Esophagus squamous epithelium (tissue), 5 donors: ENCODE results near the gene LUC7L. TPM values are rescaled to one million over a fixed set of nuclear protein-coding genes. Genes with fewer than 3 reads are reported as not detected.
"Not testable (repeated sequence)": the region's sequence is repeated elsewhere in the genome, so short reads cannot be mapped to it uniquely, and the experiment has no call there.

Source experiments
- DNase-seq: peaks from one replicate; lab custom pipeline; 2025; lab: John Stamatoyannopoulos, UW
- H3K27ac ChIP-seq, 4 donors: fragments of 200-600 bp; sonication (generic); one replicate each; pipeline ENCODE4 v1.5.1; 2016 to 2019; ENCODE audit warnings: mild to moderate bottlenecking in 1 of 4
- H3K27me3 ChIP-seq, 4 donors: fragments of 200-600 bp; sonication (generic); 1 replicate in 3 of 4; 2 replicates in 1 of 4; pipeline versions ENCODE4 v1.5.1 to v1.6.0; 2017 to 2021; ENCODE audit warnings: antibody characterized with exemption in 1 of 4
- H3K36me3 ChIP-seq, 3 donors: fragments of 200-600 bp; sonication (generic); one replicate each; pipeline ENCODE4 v1.5.1; 2016 to 2019
- H3K4me1 ChIP-seq, 3 donors: fragments of 200-600 bp; sonication (generic); one replicate each; pipeline ENCODE4 v1.5.1; 2017 to 2019
- H3K4me3 ChIP-seq, 4 donors: fragments of 200-600 bp; sonication (generic); 1 replicate in 3 of 4; 2 replicates in 1 of 4; pipeline ENCODE4 v1.5.1; 2016 to 2019; ENCODE audit warnings: mild to moderate bottlenecking in 2 of 4, moderate library complexity in 1 of 4
- H3K9me3 ChIP-seq, 3 donors: fragments of 200-600 bp; sonication (generic); one replicate each; pipeline ENCODE4 v1.5.1; 2016 to 2019
- POLR2A ChIP-seq, 4 donors: fragments of 450-650 bp; IDR thresholded peaks; one replicate each; pipeline ENCODE4 v1.6.1; 2017; ENCODE audit warnings: antibody characterized with exemption in 4 of 4, mild to moderate bottlenecking in 4 of 4, moderate library complexity in 3 of 4
- WGBS, 2 donors: methylation state at CpG; one replicate each; pipeline ENCODE4 v1.1.5; 2018; 5-methylcytosine and 5-hydroxymethylcytosine counted together
- intact Hi-C: fragments of 100-400 bp; cut with DNase I; formaldehyde crosslinking; loops from one replicate; pipeline ENCODE4 v1.15.0; 2022
- total RNA-seq, 4 donors: library from RNA; depleted of rRNA; stranded (reverse); fragments of >200 nt; gene quantifications; one replicate each; pipeline ENCODE4 v1.1.0, GENCODE V29; 2016
- TF ChIP-seq, protein P1 (sequence below), 6 experiments: fragments of 450-650 bp in 4 of 6; fragments of 200-600 bp in 2 of 6; sonication (generic) in 2 of 6; IDR thresholded peaks; one replicate each; pipeline ENCODE4 v1.5.1; 2016 to 2019; ENCODE audit warnings: antibody characterized with exemption in 6 of 6, mild to moderate bottlenecking in 4 of 6, moderate library complexity in 4 of 6
- donor health status: DM: yes; HTN: yes; CAD: no.

The LUC7L gene
- total RNA-seq, 4 donors from 2014 or later: 33.5 to 74.2 (median 46.5) TPM

DNA sequence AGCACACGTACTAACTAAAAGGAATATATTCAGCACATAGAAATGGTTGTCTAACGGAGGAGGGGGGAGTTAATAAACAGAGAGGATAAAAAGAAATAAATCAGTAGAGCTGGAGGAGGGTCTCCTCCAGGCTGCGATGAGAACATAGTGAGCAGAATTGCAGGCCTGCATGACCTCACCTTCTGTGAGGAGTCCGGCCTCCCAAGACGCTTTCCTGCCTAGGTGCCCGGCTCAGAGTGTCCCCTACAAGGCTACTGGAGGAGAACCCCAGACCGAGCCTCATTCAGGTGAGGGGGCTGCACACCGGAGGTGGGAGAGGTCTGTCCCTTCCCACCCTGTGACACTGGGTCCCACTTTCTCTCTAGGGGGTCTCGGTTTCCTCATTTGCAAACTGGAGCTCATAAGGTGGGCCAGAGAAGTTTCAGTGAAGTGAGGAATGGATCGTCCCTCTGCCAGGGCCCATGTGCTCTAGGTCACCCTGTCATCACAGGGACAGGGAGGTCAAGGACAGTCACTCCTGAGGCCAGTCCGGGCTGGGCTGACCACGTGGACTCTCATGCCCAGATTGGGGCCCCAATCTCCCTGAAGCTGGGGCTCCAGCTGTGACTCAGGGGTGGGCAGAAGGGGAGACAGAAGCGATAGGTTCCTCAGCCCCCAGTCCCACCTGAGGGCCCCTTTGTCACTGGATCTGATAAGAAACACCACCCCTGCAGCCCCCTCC, 66.8 kb downstream of the LUC7L start:
- H3K27ac ChIP-seq: no peak overlapping the region
- WGBS, 2 donors: 81 to 90% methylated on average over 6 to 9 of the region's 13 CpGs
- no peak for DNase-seq
- no peaks in the 10 kb centered on the region for H3K36me3 ChIP-seq
- intact Hi-C loops: no loop called here
- peaks cover 15 to 21% (median 17%) of the 10 kb centered on the region in 3 donors for H3K4me1 ChIP-seq
- no peaks in the 10 kb centered on the region for H3K9me3 ChIP-seq
- peaks cover 7 to 82% (median 22%) of the 10 kb centered on the region in 4 donors for H3K27me3 ChIP-seq
- TF ChIP-seq POLR2A (IDR thresholded peaks at IDR 0.05): no peak
- TF ChIP-seq, protein P1, sequence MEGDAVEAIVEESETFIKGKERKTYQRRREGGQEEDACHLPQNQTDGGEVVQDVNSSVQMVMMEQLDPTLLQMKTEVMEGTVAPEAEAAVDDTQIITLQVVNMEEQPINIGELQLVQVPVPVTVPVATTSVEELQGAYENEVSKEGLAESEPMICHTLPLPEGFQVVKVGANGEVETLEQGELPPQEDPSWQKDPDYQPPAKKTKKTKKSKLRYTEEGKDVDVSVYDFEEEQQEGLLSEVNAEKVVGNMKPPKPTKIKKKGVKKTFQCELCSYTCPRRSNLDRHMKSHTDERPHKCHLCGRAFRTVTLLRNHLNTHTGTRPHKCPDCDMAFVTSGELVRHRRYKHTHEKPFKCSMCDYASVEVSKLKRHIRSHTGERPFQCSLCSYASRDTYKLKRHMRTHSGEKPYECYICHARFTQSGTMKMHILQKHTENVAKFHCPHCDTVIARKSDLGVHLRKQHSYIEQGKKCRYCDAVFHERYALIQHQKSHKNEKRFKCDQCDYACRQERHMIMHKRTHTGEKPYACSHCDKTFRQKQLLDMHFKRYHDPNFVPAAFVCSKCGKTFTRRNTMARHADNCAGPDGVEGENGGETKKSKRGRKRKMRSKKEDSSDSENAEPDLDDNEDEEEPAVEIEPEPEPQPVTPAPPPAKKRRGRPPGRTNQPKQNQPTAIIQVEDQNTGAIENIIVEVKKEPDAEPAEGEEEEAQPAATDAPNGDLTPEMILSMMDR (IDR thresholded peaks at IDR 0.05): no peak
- no peak overlapping the region for H3K4me3 ChIP-seq

DNA sequence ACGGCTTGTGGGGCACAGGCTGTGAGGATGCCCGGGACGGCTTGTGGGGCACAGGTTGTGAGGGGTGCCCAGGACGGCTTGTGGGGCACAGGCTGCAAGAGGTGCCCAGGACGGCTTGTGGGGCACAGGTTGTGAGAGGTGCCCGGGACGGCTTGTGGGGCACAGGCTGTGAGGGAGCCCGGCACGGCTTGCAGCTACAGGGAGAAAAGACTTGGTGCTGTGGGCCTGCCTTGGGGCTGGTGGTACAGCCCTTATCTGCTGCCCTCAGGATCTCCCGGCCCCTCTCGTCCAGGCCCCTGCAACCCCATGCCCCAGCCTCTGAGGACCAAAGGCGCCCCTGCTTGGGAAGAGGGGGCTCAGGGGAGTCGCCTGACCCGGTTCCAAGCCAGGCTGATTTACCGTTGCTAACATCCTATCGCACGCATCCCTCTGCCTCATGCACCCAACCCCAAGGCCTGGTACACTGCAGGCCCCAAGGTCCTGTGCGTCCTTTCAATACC, 68.5 kb downstream of the LUC7L start:
- WGBS, 2 donors: 46 to 61% methylated on average over 12 of the region's 18 CpGs
- peaks cover 5 to 9% (median 8%) of the 10 kb centered on the region in 3 donors for H3K4me1 ChIP-seq
- no peak for DNase-seq
- H3K27me3 ChIP-seq: peaks cover 6 to 82% (median 8%) of the 10 kb centered on the region in 4 donors
- TF ChIP-seq, protein P1 (IDR thresholded peaks at IDR 0.05): no peak
- TF ChIP-seq POLR2A (IDR thresholded peaks at IDR 0.05): no peak
- no peaks in the 10 kb centered on the region for H3K9me3 ChIP-seq
- H3K36me3 ChIP-seq: no peaks in the 10 kb centered on the region
- intact Hi-C loops: no loop called here
- H3K27ac ChIP-seq: no peak overlapping the region
- no peak overlapping the region for H3K4me3 ChIP-seq

DNA sequence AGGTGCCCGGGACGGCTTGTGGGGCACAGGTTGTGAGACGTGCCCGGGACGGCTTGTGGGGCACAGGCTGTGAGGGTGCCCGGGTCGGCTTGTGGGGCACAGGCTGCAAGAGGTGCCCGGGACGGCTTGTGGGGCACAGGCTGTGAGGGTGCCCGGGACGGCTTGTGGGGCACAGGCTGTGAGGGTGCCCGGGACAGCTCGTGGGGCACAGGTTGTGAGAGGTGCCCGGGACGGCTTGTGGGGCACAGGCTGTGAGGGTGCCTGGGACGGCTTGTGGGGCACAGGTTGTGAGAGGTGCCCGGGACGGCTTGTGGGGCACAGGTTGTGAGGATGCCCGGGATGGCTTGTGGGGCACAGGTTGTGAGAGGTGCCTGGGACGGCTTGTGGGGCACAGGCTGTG, 69.0 kb downstream of the LUC7L start:
- DNase-seq, H3K27ac ChIP-seq: not testable (repeated sequence)
- WGBS, 2 donors: 81% methylated on average over 5 of the region's 20 CpGs; no CpG with 5 or more reads in 1 of the 2 donors

DNA sequence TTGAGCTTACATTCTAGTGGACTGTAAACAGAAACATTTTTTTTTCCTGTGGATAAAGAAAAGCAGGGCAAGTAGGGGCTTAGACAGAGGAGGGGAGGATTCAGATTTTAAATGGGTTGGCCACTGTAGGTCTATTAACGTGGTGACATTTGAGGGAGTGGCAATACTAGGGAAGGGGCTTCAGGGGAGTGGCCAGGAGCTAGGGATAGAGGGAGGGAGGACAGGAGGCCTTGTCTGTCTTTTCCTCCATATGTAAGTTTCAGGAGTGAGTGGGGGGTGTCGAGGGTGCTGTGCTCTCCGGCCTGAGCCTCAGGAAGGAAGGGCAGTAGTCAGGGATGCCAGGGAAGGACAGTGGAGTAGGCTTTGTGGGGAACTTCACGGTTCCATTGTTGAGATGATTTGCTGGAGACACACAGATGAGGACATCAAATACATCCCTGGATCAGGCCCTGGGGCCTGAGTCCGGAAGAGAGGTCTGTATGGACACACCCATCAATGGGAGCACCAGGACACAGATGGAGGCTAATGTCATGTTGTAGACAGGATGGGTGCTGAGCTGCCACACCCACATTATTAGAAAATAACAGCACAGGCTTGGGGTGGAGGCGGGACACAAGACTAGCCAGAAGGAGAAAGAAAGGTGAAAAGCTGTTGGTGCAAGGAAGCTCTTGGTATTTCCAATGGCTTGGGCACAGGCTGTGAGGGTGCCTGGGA, 70.0 kb downstream of the LUC7L start:
- DNase-seq: no peak
- no peaks in the 10 kb centered on the region for H3K36me3 ChIP-seq
- no peak overlapping the region for H3K27ac ChIP-seq
- 48 to 50% methylated on average over 6 of the region's 6 CpGs for WGBS, 2 donors
- H3K4me3 ChIP-seq: no peak overlapping the region
- intact Hi-C loops: no loop called here
- no peaks in the 10 kb centered on the region for H3K9me3 ChIP-seq
- H3K27me3 ChIP-seq: peaks cover 0 to 88% (median 6%) of the 10 kb centered on the region in 4 donors
- H3K4me1 ChIP-seq: peaks cover 3 to 8% (median 7%) of the 10 kb centered on the region in 3 donors
- TF ChIP-seq, protein P1 (IDR thresholded peaks at IDR 0.05): no peak
- no peak for TF ChIP-seq POLR2A (IDR thresholded peaks at IDR 0.05)

More for the DNA sequence above, 69.0 kb downstream of the LUC7L start:
- H3K4me3 ChIP-seq, H3K4me1 ChIP-seq, H3K36me3 ChIP-seq, H3K9me3 ChIP-seq, intact Hi-C loops: not testable (repeated sequence)
- H3K27me3 ChIP-seq: peaks cover under 1 to 82% (median 5%) of the 10 kb centered on the region in 4 donors

DNA sequence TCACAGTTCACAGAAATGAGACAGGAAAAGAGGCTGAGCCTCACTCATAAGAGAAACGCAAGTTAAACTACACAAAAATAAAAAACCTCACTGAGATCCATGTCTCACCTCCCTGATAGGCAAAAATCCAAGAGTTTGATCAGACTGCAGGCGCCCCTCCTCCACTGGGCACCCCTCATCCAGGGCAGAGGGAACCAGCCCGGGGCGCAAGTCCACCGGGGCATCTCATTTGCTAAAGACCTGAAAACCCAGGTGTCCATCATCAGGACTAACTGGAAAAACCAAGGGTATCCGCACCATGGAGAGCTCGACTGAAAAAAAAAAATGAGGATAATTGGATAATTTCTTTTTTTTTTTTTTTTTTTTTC, 74.2 kb downstream of the LUC7L start:
- Histone ChIP-seq H3K9me3 (no peaks in the 10 kb centered on the region), H3K27ac (no peak overlapping the region), H3K4me1 (peaks cover 4 to 10% (median 8%) of the 10 kb centered on the region in 3 donors), H3K4me3 (peak overlapping the region in 2 of 4 donors; percentile 35 to 70), H3K36me3 (no peaks in the 10 kb centered on the region), H3K27me3 (peaks cover 0 to 64% (median 7%) of the 10 kb centered on the region in 4 donors)
- intact Hi-C loops: no loop called here
- no peak for TF ChIP-seq POLR2A (IDR thresholded peaks at IDR 0.05)
- TF ChIP-seq, protein P1 (IDR thresholded peaks at IDR 0.05): no peak
- WGBS, 2 donors: 60 to 65% methylated on average over 7 of the region's 7 CpGs
- DNase-seq: no peak
